HEK293 (cell line): ENCODE data around the gene ZBTB44.

ENCODE experiments used
- CTCF ChIA-PET: fragments of 350-600 bp; formaldehyde crosslinking; extraction: SDS; loops from one replicate; lab custom pipeline; 2021; ENCODE audit warnings: antibody characterized with exemption; lab: Yijun Ruan, JAX
- POLR2A ChIA-PET: fragments of 300-600 bp; formaldehyde crosslinking; extraction: SDS; loops from one replicate; lab custom pipeline; 2020; ENCODE audit warnings: antibody characterized with exemption, inconsistent platforms; lab: Yijun Ruan, JAX
- H3K27ac ChIP-seq: fragments of 200-500 bp; sonication (Bioruptor generic); 2 replicates; pipeline ENCODE4 v1.5.1; 2014; ENCODE audit warnings: low read depth, low read length, control low read depth, inconsistent platforms; ENCODE audit errors: extremely low read depth
- H3K36me3 ChIP-seq, 2 experiments: fragments of 200-500 bp in 1 of 2; sonication (Bioruptor generic) in 1 of 2; 1 replicate in 1 of 2; 2 replicates in 1 of 2; pipeline ENCODE4 v1.5.1; 2014 to 2017; ENCODE audit warnings: inconsistent platforms in 2 of 2, low read length in 2 of 2; ENCODE audit not compliant: control insufficient read depth in 2 of 2, insufficient read depth in 1 of 2
- H3K4me1 ChIP-seq: fragments of 200-500 bp; sonication (Bioruptor generic); 2 replicates; pipeline ENCODE4 v1.5.1; 2014; ENCODE audit warnings: mild to moderate bottlenecking, low read length, inconsistent platforms; ENCODE audit not compliant: control insufficient read depth, insufficient read depth
- H3K4me3 ChIP-seq: 2 replicates; pipeline ENCODE4 v1.5.1; 2011; ENCODE audit warnings: low read depth, mild to moderate bottlenecking, control low read depth, low read length, moderate library complexity
- H3K9me3 ChIP-seq: fragments of 200-500 bp; sonication (Bioruptor generic); 2 replicates; pipeline ENCODE4 v1.5.1; 2014; ENCODE audit warnings: low read depth, low read length, inconsistent platforms; ENCODE audit not compliant: control insufficient read depth, insufficient read depth
- BCL11A ChIP-seq: fragments of 450-650 bp; formaldehyde crosslinking; IDR thresholded peaks from 2 replicates; pipeline ENCODE4 v1.5.1; 2016; ENCODE audit warnings: low read depth, missing biosample characterization, missing genetic modification characterization
- HOXA7 ChIP-seq: sonication (generic); formaldehyde crosslinking; IDR thresholded peaks from 2 replicates; pipeline ENCODE4 v1.8.1; 2022; ENCODE audit warnings: missing genetic modification reagents, borderline replicate concordance
- KLF1 ChIP-seq: fragments of 450-650 bp; formaldehyde crosslinking; IDR thresholded peaks from 2 replicates; pipeline ENCODE4 v1.5.1; 2016; ENCODE audit warnings: missing biosample characterization, missing genetic modification characterization
- KLF8 ChIP-seq: fragments of 450-650 bp; formaldehyde crosslinking; IDR thresholded peaks from 2 replicates; pipeline ENCODE4 v1.5.1; 2016; ENCODE audit warnings: missing biosample characterization, missing genetic modification characterization
- REPIN1 ChIP-seq: fragments of 450-650 bp; formaldehyde crosslinking; IDR thresholded peaks from 2 replicates; pipeline ENCODE4 v1.5.1; 2017; ENCODE audit warnings: missing biosample characterization, missing genetic modification characterization, low read depth
- SP2 ChIP-seq: fragments of 450-650 bp; formaldehyde crosslinking; IDR thresholded peaks from 2 replicates; pipeline ENCODE4 v1.5.1; 2016; ENCODE audit warnings: missing biosample characterization, missing genetic modification characterization
- SP3 ChIP-seq: fragments of 450-650 bp; formaldehyde crosslinking; IDR thresholded peaks from 2 replicates; pipeline ENCODE4 v1.5.1; 2016; ENCODE audit warnings: missing biosample characterization, missing genetic modification characterization
- ZBTB8A ChIP-seq: fragments of 450-650 bp; formaldehyde crosslinking; IDR thresholded peaks from 2 replicates; pipeline ENCODE4 v1.5.1; 2016; ENCODE audit warnings: missing biosample characterization, missing genetic modification characterization
- ZFP37 ChIP-seq: fragments of 450-650 bp; formaldehyde crosslinking; IDR thresholded peaks from 2 replicates; pipeline ENCODE4 v1.5.1; 2016; ENCODE audit warnings: missing biosample characterization, missing genetic modification characterization
- ZIC2 ChIP-seq: fragments of 450-650 bp; formaldehyde crosslinking; IDR thresholded peaks from 2 replicates; pipeline ENCODE4 v1.5.1; 2016; ENCODE audit warnings: missing biosample characterization, missing genetic modification characterization
- ZNF146 ChIP-seq: fragments of 450-650 bp; formaldehyde crosslinking; IDR thresholded peaks from 2 replicates; pipeline ENCODE4 v1.5.1; 2016; ENCODE audit warnings: missing biosample characterization, missing genetic modification characterization
- ZNF174 ChIP-seq: fragments of 450-650 bp; formaldehyde crosslinking; IDR thresholded peaks from 2 replicates; pipeline ENCODE4 v1.5.0; 2017; ENCODE audit warnings: missing biosample characterization, mild to moderate bottlenecking, missing genetic modification characterization
- ZNF223 ChIP-seq: fragments of 450-650 bp; formaldehyde crosslinking; IDR thresholded peaks from 2 replicates; pipeline ENCODE4 v1.5.1; 2016; ENCODE audit warnings: missing biosample characterization, missing genetic modification characterization
- ZNF23 ChIP-seq: fragments of 450-650 bp; formaldehyde crosslinking; IDR thresholded peaks from 2 replicates; pipeline ENCODE4 v1.5.1; 2016; ENCODE audit warnings: missing biosample characterization, missing genetic modification characterization, borderline replicate concordance
- ZNF350 ChIP-seq: fragments of 450-650 bp; formaldehyde crosslinking; IDR thresholded peaks from 2 replicates; pipeline ENCODE4 v1.5.0; 2017; ENCODE audit warnings: missing biosample characterization, mild to moderate bottlenecking, missing genetic modification characterization
- ZNF354C ChIP-seq: fragments of 450-650 bp; formaldehyde crosslinking; IDR thresholded peaks from 2 replicates; pipeline ENCODE4 v1.5.1; 2016; ENCODE audit warnings: missing biosample characterization, missing genetic modification characterization, low read depth, borderline replicate concordance
- ZNF48 ChIP-seq: fragments of 450-650 bp; formaldehyde crosslinking; IDR thresholded peaks from 2 replicates; pipeline ENCODE4 v1.5.1; 2016; ENCODE audit warnings: missing biosample characterization, missing genetic modification characterization
- ZNF514 ChIP-seq: fragments of 450-650 bp; formaldehyde crosslinking; IDR thresholded peaks from 2 replicates; pipeline ENCODE4 v1.5.1; 2016; ENCODE audit warnings: missing biosample characterization, missing genetic modification characterization
- ZNF600 ChIP-seq: fragments of 450-650 bp; formaldehyde crosslinking; IDR thresholded peaks from 2 replicates; pipeline ENCODE4 v1.5.1; 2016; ENCODE audit warnings: missing biosample characterization, missing genetic modification characterization
- ZNF621 ChIP-seq: fragments of 450-650 bp; formaldehyde crosslinking; IDR thresholded peaks from 2 replicates; pipeline ENCODE4 v1.5.1; 2017; ENCODE audit warnings: missing biosample characterization, missing genetic modification characterization
- ZNF785 ChIP-seq: fragments of 450-650 bp; formaldehyde crosslinking; IDR thresholded peaks from 2 replicates; pipeline ENCODE4 v1.5.1; 2016; ENCODE audit warnings: missing biosample characterization, missing genetic modification characterization
- TF ChIP-seq, protein P1 (sequence below): fragments of 450-650 bp; formaldehyde crosslinking; IDR thresholded peaks from 2 replicates; pipeline ENCODE4 v1.5.1; 2017; ENCODE audit warnings: missing biosample characterization, missing genetic modification characterization
- TF ChIP-seq, protein P2 (sequence below): fragments of 450-650 bp; formaldehyde crosslinking; IDR thresholded peaks from 2 replicates; pipeline ENCODE4 v1.5.1; 2016; ENCODE audit warnings: missing biosample characterization, missing genetic modification characterization
- TF ChIP-seq, protein P3 (sequence below): IDR thresholded peaks from 2 replicates; pipeline ENCODE4 v1.6.1; 2011; ENCODE audit warnings: mild to moderate bottlenecking, low read depth, low read length, borderline replicate concordance
- TF ChIP-seq, protein P4 (sequence below): fragments of 450-650 bp; formaldehyde crosslinking; IDR thresholded peaks from 2 replicates; pipeline ENCODE4 v1.5.1; 2017; ENCODE audit warnings: missing biosample characterization, mild to moderate bottlenecking, missing genetic modification characterization, moderate library complexity

ZBTB44 gene

DNA sequence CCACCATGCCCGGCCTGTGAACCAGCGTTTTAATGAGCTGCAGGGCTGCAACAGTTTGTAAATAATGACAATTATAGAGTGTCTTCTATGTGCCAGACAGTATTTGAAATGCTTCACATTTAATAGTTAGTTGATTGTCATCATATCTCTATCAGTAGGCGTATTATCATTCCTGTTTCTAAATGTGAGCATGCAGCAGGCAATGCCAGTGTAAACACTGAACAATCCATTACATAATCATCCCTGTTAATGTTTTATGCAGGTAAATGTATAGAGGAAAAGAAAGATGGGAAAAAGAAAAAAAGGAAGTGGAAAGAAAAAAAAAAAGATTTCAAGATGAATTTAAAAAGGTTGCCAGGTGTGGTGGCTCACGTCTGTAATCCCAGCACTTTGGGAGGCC is 52.3 kb downstream of the ZBTB44 start (continued):
- TF ChIP-seq REPIN1, result no peak
- no peak for TF ChIP-seq BCL11A (tag by site-specific recombination)
- no peak for TF ChIP-seq SP2 (tag by site-specific recombination)
- no peak for TF ChIP-seq KLF8 (tag by site-specific recombination)
- TF ChIP-seq ZFP37 (tag by site-specific recombination), result no peak
- TF ChIP-seq KLF1, result no peak
- no peak for TF ChIP-seq ZNF146 (tag by site-specific recombination)

GRCh38 chr11:130261571-130261970 is 53.1 kb downstream of the ZBTB44 start:
- H3K4me3 ChIP-seq, result no peak overlapping the region
- no peak for TF ChIP-seq ZIC2
- TF ChIP-seq, protein P1, sequence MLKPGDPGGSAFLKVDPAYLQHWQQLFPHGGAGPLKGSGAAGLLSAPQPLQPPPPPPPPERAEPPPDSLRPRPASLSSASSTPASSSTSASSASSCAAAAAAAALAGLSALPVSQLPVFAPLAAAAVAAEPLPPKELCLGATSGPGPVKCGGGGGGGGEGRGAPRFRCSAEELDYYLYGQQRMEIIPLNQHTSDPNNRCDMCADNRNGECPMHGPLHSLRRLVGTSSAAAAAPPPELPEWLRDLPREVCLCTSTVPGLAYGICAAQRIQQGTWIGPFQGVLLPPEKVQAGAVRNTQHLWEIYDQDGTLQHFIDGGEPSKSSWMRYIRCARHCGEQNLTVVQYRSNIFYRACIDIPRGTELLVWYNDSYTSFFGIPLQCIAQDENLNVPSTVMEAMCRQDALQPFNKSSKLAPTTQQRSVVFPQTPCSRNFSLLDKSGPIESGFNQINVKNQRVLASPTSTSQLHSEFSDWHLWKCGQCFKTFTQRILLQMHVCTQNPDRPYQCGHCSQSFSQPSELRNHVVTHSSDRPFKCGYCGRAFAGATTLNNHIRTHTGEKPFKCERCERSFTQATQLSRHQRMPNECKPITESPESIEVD (tag by site-specific recombination), result no peak
- TF ChIP-seq ZNF48 (tag by site-specific recombination), result no peak
- no peak for TF ChIP-seq ZNF600
- TF ChIP-seq, protein P2, sequence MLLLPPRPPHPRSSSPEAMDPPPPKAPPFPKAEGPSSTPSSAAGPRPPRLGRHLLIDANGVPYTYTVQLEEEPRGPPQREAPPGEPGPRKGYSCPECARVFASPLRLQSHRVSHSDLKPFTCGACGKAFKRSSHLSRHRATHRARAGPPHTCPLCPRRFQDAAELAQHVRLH (tag by site-specific recombination), result no peak
- no peak for TF ChIP-seq ZNF23 (tag by site-specific recombination)
- no peak for TF ChIP-seq ZNF223 (tag by site-specific recombination)
- TF ChIP-seq ZNF785, result no peak
- TF ChIP-seq ZBTB8A, result no peak
- no peak for TF ChIP-seq ZFP37 (tag by site-specific recombination)
- no peak for TF ChIP-seq ZNF174 (tag by site-specific recombination)
- TF ChIP-seq, protein P3, sequence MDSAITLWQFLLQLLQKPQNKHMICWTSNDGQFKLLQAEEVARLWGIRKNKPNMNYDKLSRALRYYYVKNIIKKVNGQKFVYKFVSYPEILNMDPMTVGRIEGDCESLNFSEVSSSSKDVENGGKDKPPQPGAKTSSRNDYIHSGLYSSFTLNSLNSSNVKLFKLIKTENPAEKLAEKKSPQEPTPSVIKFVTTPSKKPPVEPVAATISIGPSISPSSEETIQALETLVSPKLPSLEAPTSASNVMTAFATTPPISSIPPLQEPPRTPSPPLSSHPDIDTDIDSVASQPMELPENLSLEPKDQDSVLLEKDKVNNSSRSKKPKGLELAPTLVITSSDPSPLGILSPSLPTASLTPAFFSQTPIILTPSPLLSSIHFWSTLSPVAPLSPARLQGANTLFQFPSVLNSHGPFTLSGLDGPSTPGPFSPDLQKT, result no peak
- no peak for TF ChIP-seq SP3 (tag by site-specific recombination)
- no peak for TF ChIP-seq ZNF350 (tag by site-specific recombination)
- TF ChIP-seq, protein P4, sequence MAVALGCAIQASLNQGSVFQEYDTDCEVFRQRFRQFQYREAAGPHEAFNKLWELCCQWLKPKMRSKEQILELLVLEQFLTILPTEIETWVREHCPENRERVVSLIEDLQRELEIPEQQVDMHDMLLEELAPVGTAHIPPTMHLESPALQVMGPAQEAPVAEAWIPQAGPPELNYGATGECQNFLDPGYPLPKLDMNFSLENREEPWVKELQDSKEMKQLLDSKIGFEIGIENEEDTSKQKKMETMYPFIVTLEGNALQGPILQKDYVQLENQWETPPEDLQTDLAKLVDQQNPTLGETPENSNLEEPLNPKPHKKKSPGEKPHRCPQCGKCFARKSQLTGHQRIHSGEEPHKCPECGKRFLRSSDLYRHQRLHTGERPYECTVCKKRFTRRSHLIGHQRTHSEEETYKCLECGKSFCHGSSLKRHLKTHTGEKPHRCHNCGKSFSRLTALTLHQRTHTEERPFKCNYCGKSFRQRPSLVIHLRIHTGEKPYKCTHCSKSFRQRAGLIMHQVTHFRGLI, result no peak
- TF ChIP-seq HOXA7 (CRISPR knock-in tag), result no peak
- no peak for TF ChIP-seq ZNF514 (tag by site-specific recombination)
- no peak for TF ChIP-seq ZNF354C (tag by site-specific recombination)
- no peak for TF ChIP-seq ZNF621 (tag by site-specific recombination)
- no peaks in the 10 kb centered on the region for H3K9me3 ChIP-seq
- ChIA-PET CTCF (interaction anchor here (0.7 kb wide), 1 partner anchor 287 kb away, joined by 4 read pairs; no protein-coding TSS in a partner anchor), POLR2A (no interaction called here)
- H3K27ac ChIP-seq, result no peak overlapping the region
- H3K4me1 ChIP-seq, result no peaks in the 10 kb centered on the region
- H3K36me3 ChIP-seq, result peaks cover 0 to 29% of the 10 kb centered on the region in 2 experiments; a peak in 1 of 3 replicates
